Measurements from ENCODE around the gene CELF4.

Gene CELF4

GRCh38 chr18:37452015-37452414 lies 113.6 kb downstream of the CELF4 start:
- Histone ChIP-seq H3K9ac (ENCODE audit: low read depth, low read length) (no peak overlapping the region), H3K27me3 (ENCODE audit: insufficient read depth, low read length, poor library complexity) (no peaks in the 10 kb centered on the region), H3K27ac (ENCODE audit: low read length) (no peak overlapping the region), H3K4me1 (ENCODE audit: insufficient read depth, low read length) (no peaks in the 10 kb centered on the region), H3K79me2 (ENCODE audit: insufficient read depth, low read length) (no peaks in the 10 kb centered on the region), H3K9me3 (ENCODE audit: insufficient read depth, low read length, severe bottlenecking) (no peaks in the 10 kb centered on the region), H3K36me3 (ENCODE audit: insufficient read depth, low read length) (no peaks in the 10 kb centered on the region), H3K4me2 (ENCODE audit: insufficient read depth, low read length) (no peak overlapping the region), H3K4me3 (ENCODE audit: low read depth in 1 of 2, low read length in 2 of 2) (no peak overlapping the region), H4K20me1 (ENCODE audit: insufficient read depth, low read length) (no peaks in the 10 kb centered on the region), H2AFZ (ENCODE audit: low read depth, low read length) (no peak overlapping the region)
- ATAC-seq (ENCODE audit: insufficient read depth, low read depth) (no peak), DNase-seq (no peak)
- TF ChIP-seq CTCF (IDR thresholded peaks at IDR 0.05; ENCODE audit: borderline replicate concordance, extremely low read depth, low read length, poor library complexity, severe bottlenecking) = no peak
- TF ChIP-seq EZH2 (IDR thresholded peaks at IDR 0.05; ENCODE audit: borderline replicate concordance, low read depth, low read length, severe bottlenecking) = no peak

GRCh38 chr18:37451239-37451825 lies 114.3 kb downstream of the CELF4 start:
- Histone ChIP-seq H3K9ac (ENCODE audit: low read depth, low read length) (no peak overlapping the region), H3K4me2 (ENCODE audit: insufficient read depth, low read length) (no peak overlapping the region), H2AFZ (ENCODE audit: low read depth, low read length) (no peak overlapping the region), H3K27me3 (ENCODE audit: insufficient read depth, low read length, poor library complexity) (no peaks in the 10 kb centered on the region), H3K27ac (ENCODE audit: low read length) (no peak overlapping the region), H4K20me1 (ENCODE audit: insufficient read depth, low read length) (no peaks in the 10 kb centered on the region), H3K4me1 (ENCODE audit: insufficient read depth, low read length) (no peaks in the 10 kb centered on the region), H3K9me3 (ENCODE audit: insufficient read depth, low read length, severe bottlenecking) (no peaks in the 10 kb centered on the region), H3K36me3 (ENCODE audit: insufficient read depth, low read length) (no peaks in the 10 kb centered on the region), H3K4me3 (ENCODE audit: low read depth in 1 of 2, low read length in 2 of 2) (no peak overlapping the region), H3K79me2 (ENCODE audit: insufficient read depth, low read length) (no peaks in the 10 kb centered on the region)
- no peak for DNase-seq
- ATAC-seq (ENCODE audit: insufficient read depth, low read depth) = no peak
- TF ChIP-seq CTCF (IDR thresholded peaks at IDR 0.05; ENCODE audit: borderline replicate concordance, extremely low read depth, low read length, poor library complexity, severe bottlenecking) (no peak), EZH2 (IDR thresholded peaks at IDR 0.05; ENCODE audit: borderline replicate concordance, low read depth, low read length, severe bottlenecking) (no peak)

- H4K20me1 ChIP-seq (ENCODE audit: insufficient read depth, low read length) = no peaks in the 10 kb centered on the region
- ATAC-seq (ENCODE audit: insufficient read depth, low read depth) (no peak), DNase-seq (no peak)
- no peak overlapping the region for H3K9ac ChIP-seq (ENCODE audit: low read depth, low read length)
- no peak overlapping the region for H2AFZ ChIP-seq (ENCODE audit: low read depth, low read length)
- H3K4me3 ChIP-seq (ENCODE audit: low read depth in 1 of 2, low read length in 2 of 2) = no peak overlapping the region
- H3K27ac ChIP-seq (ENCODE audit: low read length) = no peak overlapping the region
- no peaks in the 10 kb centered on the region for H3K4me1 ChIP-seq (ENCODE audit: insufficient read depth, low read length)
- H3K79me2 ChIP-seq (ENCODE audit: insufficient read depth, low read length) = no peaks in the 10 kb centered on the region
- no peak overlapping the region for H3K4me2 ChIP-seq (ENCODE audit: insufficient read depth, low read length)
- no peaks in the 10 kb centered on the region for H3K27me3 ChIP-seq (ENCODE audit: insufficient read depth, low read length, poor library complexity)
- no peaks in the 10 kb centered on the region for H3K9me3 ChIP-seq (ENCODE audit: insufficient read depth, low read length, severe bottlenecking)
- H3K36me3 ChIP-seq (ENCODE audit: insufficient read depth, low read length) = no peaks in the 10 kb centered on the region
- TF ChIP-seq CTCF (IDR thresholded peaks at IDR 0.05; ENCODE audit: borderline replicate concordance, extremely low read depth, low read length, poor library complexity, severe bottlenecking) = no peak
- TF ChIP-seq EZH2 (IDR thresholded peaks at IDR 0.05; ENCODE audit: borderline replicate concordance, low read depth, low read length, severe bottlenecking) = no peak
Measured at GRCh38 chr18:37450434-37451132, 115.0 kb downstream of the CELF4 start.

All from DND-41 (cell line).